Osteocyte (in vitro differentiated cells): ENCODE results near the gene TATDN3. TPM values are rescaled to one million over a fixed set of nuclear protein-coding genes. Genes with fewer than 3 reads are reported as not detected.
"Not testable (repeated sequence)": the region's sequence is repeated elsewhere in the genome, so short reads cannot be mapped to it uniquely, and the experiment has no call there.

Experiments
- DNase-seq: peaks from one replicate; pipeline ENCODE4 v3.0.0; 2021; ENCODE audit warnings: mixed read lengths; ENCODE audit not compliant: unreplicated experiment; ENCODE audit errors: extremely low spot score
- H3K27ac Mint-ChIP-seq: one replicate; pipeline ENCODE4 v1.8.0; 2021; ENCODE audit warnings: mild to moderate bottlenecking, mixed read lengths; ENCODE audit not compliant: unreplicated experiment
- H3K27me3 Mint-ChIP-seq: one replicate; pipeline ENCODE4 v1.8.0; 2021; ENCODE audit warnings: mixed read lengths; ENCODE audit not compliant: unreplicated experiment
- H3K36me3 Mint-ChIP-seq: one replicate; pipeline ENCODE4 v1.8.0; 2021; ENCODE audit warnings: mixed read lengths; ENCODE audit not compliant: unreplicated experiment
- H3K4me1 Mint-ChIP-seq: one replicate; pipeline ENCODE4 v1.8.0; 2021; ENCODE audit warnings: mixed read lengths; ENCODE audit not compliant: unreplicated experiment
- H3K4me3 Mint-ChIP-seq: one replicate; pipeline ENCODE4 v1.8.0; 2021; ENCODE audit warnings: mild to moderate bottlenecking, moderate library complexity, mixed read lengths; ENCODE audit not compliant: unreplicated experiment
- H3K9me3 Mint-ChIP-seq: one replicate; pipeline ENCODE4 v1.8.0; 2021; ENCODE audit warnings: mixed read lengths; ENCODE audit not compliant: unreplicated experiment
- CTCF ChIP-seq: fragments of 200-600 bp; sonication (generic); IDR thresholded peaks from 2 replicates; pipeline ENCODE4 v1.5.0; 2021; ENCODE audit warnings: antibody characterized with exemption, mild to moderate bottlenecking, moderate library complexity
- total RNA-seq: library from RNA; stranded (reverse); gene quantifications from 2 replicates; pipeline ENCODE4 v1.2.1, GENCODE V29; 2021

The TATDN3 gene
- total RNA-seq, 1 donor from 2014 or later = 15.6 TPM

- Mint-ChIP-seq H3K27me3 (no peaks in the 10 kb centered on the region), H3K36me3 (peaks cover 7% of the 10 kb centered on the region), H3K9me3 (no peaks in the 10 kb centered on the region), H3K4me3 (no peak overlapping the region), H3K4me1 (peaks cover 4% of the 10 kb centered on the region), H3K27ac (no peak overlapping the region)
- no peak for TF ChIP-seq CTCF
- no peak for DNase-seq
These were observed 14.5 kb upstream of the TATDN3 start for GRCh38 chr1:212777151-212777550.

GRCh38 chr1:212779086-212779485, 12.6 kb upstream of the TATDN3 start:
- not testable (repeated sequence) for DNase-seq, H3K4me1 Mint-ChIP-seq, H3K27ac Mint-ChIP-seq, H3K27me3 Mint-ChIP-seq, H3K9me3 Mint-ChIP-seq, H3K4me3 Mint-ChIP-seq
- peaks cover 17% of the 10 kb centered on the region for H3K36me3 Mint-ChIP-seq

GRCh38 chr1:212780759-212781158, 10.9 kb upstream of the TATDN3 start:
- no peaks in the 10 kb centered on the region for H3K9me3 Mint-ChIP-seq
- DNase-seq = no peak
- H3K4me3 Mint-ChIP-seq = no peak overlapping the region
- H3K27me3 Mint-ChIP-seq = no peaks in the 10 kb centered on the region
- peaks cover 3% of the 10 kb centered on the region for H3K4me1 Mint-ChIP-seq
- peaks cover 18% of the 10 kb centered on the region for H3K36me3 Mint-ChIP-seq
- H3K27ac Mint-ChIP-seq = no peak overlapping the region
- TF ChIP-seq CTCF = no peak

GRCh38 chr1:212781225-212781624, 10.5 kb upstream of the TATDN3 start:
- H3K27ac Mint-ChIP-seq = no peak overlapping the region
- H3K4me3 Mint-ChIP-seq = no peak overlapping the region
- H3K9me3 Mint-ChIP-seq = no peaks in the 10 kb centered on the region
- peaks cover 3% of the 10 kb centered on the region for H3K4me1 Mint-ChIP-seq
- no peak for DNase-seq
- H3K27me3 Mint-ChIP-seq = no peaks in the 10 kb centered on the region
- TF ChIP-seq CTCF = no peak
- H3K36me3 Mint-ChIP-seq = peaks cover 18% of the 10 kb centered on the region

- H3K27me3 Mint-ChIP-seq = no peaks in the 10 kb centered on the region
- H3K4me3 Mint-ChIP-seq = no peak overlapping the region
- no peak for DNase-seq
- TF ChIP-seq CTCF = peak; percentile 71
- no peaks in the 10 kb centered on the region for H3K9me3 Mint-ChIP-seq
- H3K36me3 Mint-ChIP-seq = peaks cover 18% of the 10 kb centered on the region
- H3K27ac Mint-ChIP-seq = peak overlapping the region; percentile 38
- H3K4me1 Mint-ChIP-seq = peaks cover 3% of the 10 kb centered on the region
These were observed 9.1 kb upstream of the TATDN3 start for GRCh38 chr1:212782422-212783154.
